Neural progenitor cell (in vitro differentiated cells): ENCODE measurements around the gene CREBBP. TPM values are rescaled to one million over a fixed set of nuclear protein-coding genes. Genes with fewer than 3 reads are reported as not detected.

ENCODE experiments used
- DNase-seq: peaks from one replicate; pipeline ENCODE4 v3.0.0-alpha.2; 2016; ENCODE audit warnings: low spot score
- H2AFZ ChIP-seq: fragments of 200-600 bp; sonication (generic); replicated peaks from 2 replicates; pipeline ENCODE4 v1.6.1; 2016; ENCODE audit warnings: antibody characterized with exemption
- H3F3A ChIP-seq: fragments of 200-600 bp; sonication (generic); 2 replicates; pipeline ENCODE4 v1.6.1; 2016; ENCODE audit warnings: antibody characterized with exemption, low read depth
- H3K27ac ChIP-seq: fragments of 200-600 bp; sonication (generic); 2 replicates; pipeline ENCODE4 v1.5.1; 2016; ENCODE audit warnings: mild to moderate bottlenecking
- H3K27me3 ChIP-seq: fragments of 200-600 bp; sonication (generic); 2 replicates; pipeline ENCODE4 v1.6.1; 2016; ENCODE audit warnings: mild to moderate bottlenecking, moderate library complexity
- H3K36me3 ChIP-seq: fragments of 200-600 bp; sonication (generic); 2 replicates; pipeline ENCODE4 v1.5.1; 2016
- H3K4me1 ChIP-seq: fragments of 200-600 bp; sonication (generic); 2 replicates; pipeline ENCODE4 v1.6.1; 2016; ENCODE audit warnings: mixed run types
- H3K4me2 ChIP-seq: fragments of 200-600 bp; sonication (generic); 2 replicates; pipeline ENCODE4 v1.6.1; 2016
- H3K4me3 ChIP-seq: fragments of 200-600 bp; sonication (generic); 2 replicates; pipeline ENCODE4 v1.5.1; 2016
- H3K79me2 ChIP-seq: fragments of 200-600 bp; sonication (generic); 2 replicates; pipeline ENCODE4 v1.6.1; 2016; ENCODE audit warnings: low read depth
- H3K9ac ChIP-seq: fragments of 200-600 bp; sonication (generic); 2 replicates; pipeline ENCODE4 v1.6.1; 2016
- H3K9me3 ChIP-seq: fragments of 200-600 bp; sonication (generic); 2 replicates; pipeline ENCODE4 v1.5.1; 2016; ENCODE audit warnings: low read depth
- H4K20me1 ChIP-seq: fragments of 200-600 bp; sonication (generic); 2 replicates; pipeline ENCODE4 v1.6.1; 2016; ENCODE audit warnings: low read depth
- H3K27ac Mint-ChIP-seq: 3 replicates; pipeline ENCODE4 v1.8.0; 2021; ENCODE audit warnings: mixed read lengths
- H3K27me3 Mint-ChIP-seq: 2 replicates; pipeline ENCODE4 v1.8.0; 2022; ENCODE audit warnings: low read depth, mild to moderate bottlenecking, inconsistent platforms, moderate library complexity, mixed read lengths; ENCODE audit not compliant: insufficient read depth
- H3K36me3 Mint-ChIP-seq: 3 replicates; pipeline ENCODE4 v1.8.0; 2021; ENCODE audit warnings: mixed read lengths
- H3K4me1 Mint-ChIP-seq: 3 replicates; pipeline ENCODE4 v1.8.0; 2021; ENCODE audit warnings: mixed read lengths
- H3K4me3 Mint-ChIP-seq: 3 replicates; pipeline ENCODE4 v1.8.0; 2021; ENCODE audit warnings: mild to moderate bottlenecking, moderate library complexity, mixed read lengths
- H3K9me3 Mint-ChIP-seq: 3 replicates; pipeline ENCODE4 v1.8.0; 2020; ENCODE audit warnings: mixed read lengths
- EZH2 ChIP-seq: fragments of 200-600 bp; sonication (generic); IDR thresholded peaks from 2 replicates; pipeline ENCODE4 v1.6.1; 2017; ENCODE audit warnings: antibody characterized with exemption, mild to moderate bottlenecking, moderate library complexity
- EZH2phosphoT487 ChIP-seq: fragments of 200-600 bp; sonication (generic); IDR thresholded peaks from 2 replicates; pipeline ENCODE4 v1.6.1; 2017; ENCODE audit warnings: antibody characterized with exemption
- total RNA-seq: library from RNA; depleted of rRNA; stranded (reverse); fragments of >200 nt; gene quantifications from 2 replicates; pipeline ENCODE4 v1.2.3, GENCODE V29; 2015; ENCODE audit warnings: low replicate concordance
- TF ChIP-seq, protein P1 (sequence below): fragments of 200-600 bp; sonication (generic); IDR thresholded peaks from 2 replicates; pipeline ENCODE4 v1.5.1; 2017; ENCODE audit warnings: antibody characterized with exemption, mild to moderate bottlenecking

The CREBBP gene
- total RNA-seq, 1 donor from 2014 or later, result 60.6 TPM

GRCh38 chr16:3780570-3780969, 99.9 kb downstream of the CREBBP start:
- no peaks in the 10 kb centered on the region for H3K27me3 ChIP-seq
- H3K4me3 Mint-ChIP-seq, result no peak overlapping the region
- H3K4me1 ChIP-seq, result no peaks in the 10 kb centered on the region
- TF ChIP-seq EZH2phosphoT487 (no peak), EZH2 (no peak)
- TF ChIP-seq, protein P1, sequence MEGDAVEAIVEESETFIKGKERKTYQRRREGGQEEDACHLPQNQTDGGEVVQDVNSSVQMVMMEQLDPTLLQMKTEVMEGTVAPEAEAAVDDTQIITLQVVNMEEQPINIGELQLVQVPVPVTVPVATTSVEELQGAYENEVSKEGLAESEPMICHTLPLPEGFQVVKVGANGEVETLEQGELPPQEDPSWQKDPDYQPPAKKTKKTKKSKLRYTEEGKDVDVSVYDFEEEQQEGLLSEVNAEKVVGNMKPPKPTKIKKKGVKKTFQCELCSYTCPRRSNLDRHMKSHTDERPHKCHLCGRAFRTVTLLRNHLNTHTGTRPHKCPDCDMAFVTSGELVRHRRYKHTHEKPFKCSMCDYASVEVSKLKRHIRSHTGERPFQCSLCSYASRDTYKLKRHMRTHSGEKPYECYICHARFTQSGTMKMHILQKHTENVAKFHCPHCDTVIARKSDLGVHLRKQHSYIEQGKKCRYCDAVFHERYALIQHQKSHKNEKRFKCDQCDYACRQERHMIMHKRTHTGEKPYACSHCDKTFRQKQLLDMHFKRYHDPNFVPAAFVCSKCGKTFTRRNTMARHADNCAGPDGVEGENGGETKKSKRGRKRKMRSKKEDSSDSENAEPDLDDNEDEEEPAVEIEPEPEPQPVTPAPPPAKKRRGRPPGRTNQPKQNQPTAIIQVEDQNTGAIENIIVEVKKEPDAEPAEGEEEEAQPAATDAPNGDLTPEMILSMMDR, result no peak
- DNase-seq, result no peak
- no peak overlapping the region for H3K27ac ChIP-seq
- no peak overlapping the region for H3K4me3 ChIP-seq
- no peak overlapping the region for H3K27ac Mint-ChIP-seq
- peaks cover 16% of the 10 kb centered on the region for H3K36me3 ChIP-seq
- no peaks in the 10 kb centered on the region for H3K9me3 ChIP-seq
- H3F3A ChIP-seq, result no peaks in the 10 kb centered on the region
- no peaks in the 10 kb centered on the region for H3K27me3 Mint-ChIP-seq
- H3K79me2 ChIP-seq, result peaks cover 23% of the 10 kb centered on the region
- H3K9ac ChIP-seq, result no peak overlapping the region
- H3K4me2 ChIP-seq, result no peak overlapping the region
- no peak overlapping the region for H2AFZ ChIP-seq
- peaks cover 33% of the 10 kb centered on the region for H3K36me3 Mint-ChIP-seq
- H3K9me3 Mint-ChIP-seq, result no peaks in the 10 kb centered on the region
- no peaks in the 10 kb centered on the region for H3K4me1 Mint-ChIP-seq
- peaks cover 27% of the 10 kb centered on the region for H4K20me1 ChIP-seq

- Histone ChIP-seq H3K4me1 (no peaks in the 10 kb centered on the region), H3K9me3 (no peaks in the 10 kb centered on the region), H3K9ac (no peak overlapping the region), H3K27me3 (no peaks in the 10 kb centered on the region), H3K4me3 (no peak overlapping the region), H3K4me2 (no peak overlapping the region), H3F3A (no peaks in the 10 kb centered on the region), H4K20me1 (peaks cover 3% of the 10 kb centered on the region), H3K79me2 (no peaks in the 10 kb centered on the region), H3K27ac (no peak overlapping the region), H3K36me3 (peaks cover 16% of the 10 kb centered on the region), H2AFZ (no peak overlapping the region)
- Mint-ChIP-seq H3K27ac (no peak overlapping the region), H3K4me3 (no peak overlapping the region), H3K4me1 (no peaks in the 10 kb centered on the region), H3K27me3 (no peaks in the 10 kb centered on the region), H3K36me3 (peaks cover 39% of the 10 kb centered on the region), H3K9me3 (no peaks in the 10 kb centered on the region)
- TF ChIP-seq, protein P1, result no peak
- no peak for TF ChIP-seq EZH2
- no peak for TF ChIP-seq EZH2phosphoT487
- no peak for DNase-seq
Measured at GRCh38 chr16:3776316-3776715, 104.2 kb downstream of the CREBBP start.

GRCh38 chr16:3774819-3775218, 105.7 kb downstream of the CREBBP start:
- no peaks in the 10 kb centered on the region for H3K9me3 Mint-ChIP-seq
- peaks cover 16% of the 10 kb centered on the region for H3K36me3 ChIP-seq
- no peaks in the 10 kb centered on the region for H3K9me3 ChIP-seq
- H3K27ac ChIP-seq, result no peak overlapping the region
- no peaks in the 10 kb centered on the region for H3K27me3 ChIP-seq
- no peaks in the 10 kb centered on the region for H3K27me3 Mint-ChIP-seq
- H3K4me2 ChIP-seq, result no peak overlapping the region
- TF ChIP-seq EZH2 (no peak), EZH2phosphoT487 (no peak)
- TF ChIP-seq, protein P1, result no peak
- peaks cover 43% of the 10 kb centered on the region for H3K36me3 Mint-ChIP-seq
- H3K4me3 Mint-ChIP-seq, result no peak overlapping the region
- DNase-seq, result no peak
- no peaks in the 10 kb centered on the region for H3F3A ChIP-seq
- H2AFZ ChIP-seq, result no peak overlapping the region
- no peak overlapping the region for H3K9ac ChIP-seq
- no peaks in the 10 kb centered on the region for H3K4me1 Mint-ChIP-seq
- H3K27ac Mint-ChIP-seq, result no peak overlapping the region
- peaks cover 3% of the 10 kb centered on the region for H4K20me1 ChIP-seq
- H3K4me1 ChIP-seq, result no peaks in the 10 kb centered on the region
- no peak overlapping the region for H3K4me3 ChIP-seq
- no peaks in the 10 kb centered on the region for H3K79me2 ChIP-seq
